HUES6 (cell line): ENCODE results near the gene KRTCAP2.

Source experiments
- H3K27ac ChIP-seq: 2 replicates; pipeline ENCODE4 v1.7.0; 2013; ENCODE audit warnings: low read depth, mild to moderate bottlenecking, low read length, inconsistent platforms
- H3K27me3 ChIP-seq: 2 replicates; pipeline ENCODE4 v1.6.1; 2013; ENCODE audit warnings: low read length; ENCODE audit not compliant: control insufficient read depth, insufficient read depth
- H3K36me3 ChIP-seq: 2 replicates; pipeline ENCODE4 v1.6.1; 2013; ENCODE audit warnings: low read length; ENCODE audit not compliant: control insufficient read depth, insufficient read depth
- H3K4me1 ChIP-seq: 2 replicates; pipeline ENCODE4 v1.6.1; 2013; ENCODE audit warnings: low read length; ENCODE audit not compliant: control insufficient read depth, insufficient read depth
- H3K4me3 ChIP-seq: 2 replicates; pipeline ENCODE4 v1.5.1; 2013; ENCODE audit warnings: low read depth, low read length
- H3K9ac ChIP-seq: one replicate; pipeline ENCODE4 v1.6.1; 2013; ENCODE audit warnings: mild to moderate bottlenecking, low read length
- H3K9me3 ChIP-seq: 2 replicates; pipeline ENCODE4 v1.6.1; 2013; ENCODE audit warnings: low read depth, low read length; ENCODE audit not compliant: control insufficient read depth, insufficient read depth

Gene KRTCAP2

GRCh38 chr1:155188268-155188667 lies 15.2 kb upstream of the KRTCAP2 start:
- Histone ChIP-seq H3K9ac (no peak overlapping the region), H3K36me3 (peaks cover 3% of the 10 kb centered on the region), H3K9me3 (no peaks in the 10 kb centered on the region), H3K27me3 (no peaks in the 10 kb centered on the region), H3K4me3 (no peak overlapping the region), H3K27ac (no peak overlapping the region), H3K4me1 (peaks cover 22% of the 10 kb centered on the region)

GRCh38 chr1:155187456-155187891 lies 14.4 kb upstream of the KRTCAP2 start:
- Histone ChIP-seq H3K27me3 (no peaks in the 10 kb centered on the region), H3K9ac (no peak overlapping the region), H3K36me3 (peaks cover 3% of the 10 kb centered on the region), H3K27ac (no peak overlapping the region), H3K4me1 (peaks cover 20% of the 10 kb centered on the region), H3K9me3 (no peaks in the 10 kb centered on the region), H3K4me3 (no peak overlapping the region)

GRCh38 chr1:155186794-155187455 lies 13.8 kb upstream of the KRTCAP2 start:
- peaks cover 18% of the 10 kb centered on the region for H3K4me1 ChIP-seq
- H3K9me3 ChIP-seq: no peaks in the 10 kb centered on the region
- H3K36me3 ChIP-seq: peaks cover 8% of the 10 kb centered on the region
- no peak overlapping the region for H3K9ac ChIP-seq
- no peak overlapping the region for H3K4me3 ChIP-seq
- H3K27ac ChIP-seq: no peak overlapping the region
- no peaks in the 10 kb centered on the region for H3K27me3 ChIP-seq

GRCh38 chr1:155186067-155186793 lies 13.1 kb upstream of the KRTCAP2 start:
- Histone ChIP-seq H3K27me3 (no peaks in the 10 kb centered on the region), H3K27ac (no peak overlapping the region), H3K36me3 (peaks cover 15% of the 10 kb centered on the region), H3K9ac (no peak overlapping the region), H3K9me3 (no peaks in the 10 kb centered on the region), H3K4me3 (no peak overlapping the region), H3K4me1 (peaks cover 18% of the 10 kb centered on the region)

- H3K27ac ChIP-seq: no peak overlapping the region
- H3K9me3 ChIP-seq: no peaks in the 10 kb centered on the region
- H3K27me3 ChIP-seq: no peaks in the 10 kb centered on the region
- H3K9ac ChIP-seq: no peak overlapping the region
- H3K4me3 ChIP-seq: no peak overlapping the region
- peaks cover 15% of the 10 kb centered on the region for H3K36me3 ChIP-seq
- H3K4me1 ChIP-seq: peaks cover 18% of the 10 kb centered on the region
Measured at GRCh38 chr1:155185783-155186066, 12.6 kb upstream of the KRTCAP2 start.

GRCh38 chr1:155184835-155185782 lies 12.0 kb upstream of the KRTCAP2 start:
- H3K9me3 ChIP-seq: no peaks in the 10 kb centered on the region
- peaks cover 18% of the 10 kb centered on the region for H3K4me1 ChIP-seq
- no peak overlapping the region for H3K27ac ChIP-seq
- no peak overlapping the region for H3K9ac ChIP-seq
- no peak overlapping the region for H3K4me3 ChIP-seq
- H3K36me3 ChIP-seq: peaks cover 18% of the 10 kb centered on the region
- no peaks in the 10 kb centered on the region for H3K27me3 ChIP-seq

- Histone ChIP-seq H3K27ac (no peak overlapping the region), H3K36me3 (peaks cover 25% of the 10 kb centered on the region), H3K9ac (no peak overlapping the region), H3K4me3 (no peak overlapping the region), H3K27me3 (no peaks in the 10 kb centered on the region), H3K4me1 (peaks cover 18% of the 10 kb centered on the region), H3K9me3 (no peaks in the 10 kb centered on the region)
Measured at GRCh38 chr1:155184351-155184811, 11.3 kb upstream of the KRTCAP2 start.

- no peak overlapping the region for H3K4me3 ChIP-seq
- no peaks in the 10 kb centered on the region for H3K9me3 ChIP-seq
- H3K36me3 ChIP-seq: peaks cover 31% of the 10 kb centered on the region
- H3K27ac ChIP-seq: no peak overlapping the region
- peaks cover 18% of the 10 kb centered on the region for H3K4me1 ChIP-seq
- no peak overlapping the region for H3K9ac ChIP-seq
- H3K27me3 ChIP-seq: no peaks in the 10 kb centered on the region
Measured at GRCh38 chr1:155183775-155184221, 10.7 kb upstream of the KRTCAP2 start.

GRCh38 chr1:155182052-155182550 lies 9.0 kb upstream of the KRTCAP2 start:
- H3K9ac ChIP-seq: no peak overlapping the region
- H3K27ac ChIP-seq: no peak overlapping the region
- peaks cover 46% of the 10 kb centered on the region for H3K36me3 ChIP-seq
- no peak overlapping the region for H3K4me3 ChIP-seq
- peaks cover 18% of the 10 kb centered on the region for H3K4me1 ChIP-seq
- no peaks in the 10 kb centered on the region for H3K9me3 ChIP-seq
- H3K27me3 ChIP-seq: no peaks in the 10 kb centered on the region

- H3K9ac ChIP-seq: no peak overlapping the region
- H3K9me3 ChIP-seq: no peaks in the 10 kb centered on the region
- no peaks in the 10 kb centered on the region for H3K27me3 ChIP-seq
- peaks cover 50% of the 10 kb centered on the region for H3K36me3 ChIP-seq
- H3K4me1 ChIP-seq: peaks cover 12% of the 10 kb centered on the region
- no peak overlapping the region for H3K27ac ChIP-seq
- H3K4me3 ChIP-seq: no peak overlapping the region
Measured at GRCh38 chr1:155181371-155182051, 8.4 kb upstream of the KRTCAP2 start.
